ENCODE results near the gene ANO6. TPM values are rescaled to one million over a fixed set of nuclear protein-coding genes. Genes with fewer than 3 reads are reported as not detected.
"Not testable (repeated sequence)": the region's sequence is repeated elsewhere in the genome, so short reads cannot be mapped to it uniquely, and the experiment has no call there.

Gene ANO6
- total and polyA plus RNA-seq, 11 donors: 9.0 to 57.2 (median 46.0) TPM

- peaks cover 0 to 79% (median 61%) of the 10 kb centered on the region in 9 donors for H3K36me3 ChIP-seq
Measured at GRCh38 chr12:45389426-45389825, 173.5 kb downstream of the ANO6 start.

GRCh38 chr12:45397499-45397898 is 181.6 kb downstream of the ANO6 start:
- DNase-seq; H3K27ac ChIP-seq; ATAC-seq; intact Hi-C loops (cut with DNase I); H3K4me3 ChIP-seq; H3K27me3 ChIP-seq: not testable (repeated sequence)
- H3K4me1 ChIP-seq: peaks cover 0 to 19% (median 13%) of the 10 kb centered on the region in 12 donors
- peaks cover 0 to 19% (median 0%) of the 10 kb centered on the region in 12 donors for H3K9me3 ChIP-seq
- WGBS, 4 donors: 96 to 98% (median 98%) methylated on average over 4 of the region's 4 CpGs
- H3K36me3 ChIP-seq: peaks cover 0 to 35% (median 17%) of the 10 kb centered on the region in 9 donors

More at GRCh38 chr12:45389426-45389825, 173.5 kb downstream of the ANO6 start:
- WGBS, 4 donors: 90 to 94% (median 93%) methylated on average over 3 of the region's 3 CpGs
- TF ChIP-seq POLR2A (IDR thresholded peaks at IDR 0.05) (no peak), CTCF (IDR thresholded peaks at IDR 0.05) (no peak)
- no peak overlapping the region for H3K4me3 ChIP-seq
- peaks cover 0 to 5% (median 0%) of the 10 kb centered on the region in 12 donors for H3K4me1 ChIP-seq
- no peaks in the 10 kb centered on the region for H3K27me3 ChIP-seq
- ATAC-seq: no peak
- H3K9me3 ChIP-seq: no peaks in the 10 kb centered on the region
- DNase-seq: no peak
- intact Hi-C loops (cut with DNase I): loop anchor here (2.0 to 10.0 kb wide), 11 partner anchors 115 to 217 kb away; partner anchors contain the start of gene ANO6 (in 3 of the 10)
- peak overlapping the region in 1 of 12 donors; percentile 40 for H3K27ac ChIP-seq

- Histone ChIP-seq H3K27ac (no peak overlapping the region), H3K27me3 (no peaks in the 10 kb centered on the region), H3K36me3 (peaks cover 0 to 39% (median 20%) of the 10 kb centered on the region in 9 donors), H3K4me1 (peaks cover 0 to 22% (median 15%) of the 10 kb centered on the region in 12 donors), H3K9me3 (peaks cover 0 to 19% (median 0%) of the 10 kb centered on the region in 12 donors), H3K4me3 (no peak overlapping the region)
- intact Hi-C loops (cut with DNase I): no loop called here
- ATAC-seq (no peak), DNase-seq (no peak)
- WGBS, 4 donors: 70 to 91% (median 85%) methylated on average over 4 of the region's 4 CpGs
- TF ChIP-seq CTCF (IDR thresholded peaks at IDR 0.05): no peak
- TF ChIP-seq POLR2A (IDR thresholded peaks at IDR 0.05): no peak
Measured at GRCh38 chr12:45398552-45398951, 182.7 kb downstream of the ANO6 start.

GRCh38 chr12:45400991-45401390 is 185.1 kb downstream of the ANO6 start:
- Histone ChIP-seq H3K4me3 (no peak overlapping the region), H3K36me3 (peaks cover 0 to 63% (median 44%) of the 10 kb centered on the region in 9 donors), H3K27ac (peak overlapping the region in 6 of 12 donors; percentile 4 to 33 (median 26)), H3K4me1 (peaks cover 0 to 22% (median 15%) of the 10 kb centered on the region in 12 donors), H3K9me3 (peaks cover 0 to 15% (median 0%) of the 10 kb centered on the region in 12 donors), H3K27me3 (no peaks in the 10 kb centered on the region)
- TF ChIP-seq POLR2A (IDR thresholded peaks at IDR 0.05): no peak
- no peak for TF ChIP-seq CTCF (IDR thresholded peaks at IDR 0.05)
- ATAC-seq (peak; percentile 90 to 97 (median 95)), DNase-seq (peak in 4 of 5 donors; percentile 27 to 52 (median 36))
- 22 to 57% (median 51%) methylated on average over 2 of the region's 2 CpGs for WGBS, 4 donors
- intact Hi-C loops (cut with DNase I): loop anchor here in 1 of 10 donors (10.0 kb wide), 1 partner anchor 344 kb away; no protein-coding TSS in a partner anchor
